GM23338 (cell line): ENCODE measurements around the gene SHISA3. TPM values are rescaled to one million over a fixed set of nuclear protein-coding genes. Genes with fewer than 3 reads are reported as not detected.

Experiments
- ATAC-seq: fragments of 200-7000 bp; cut with Tn5 transposase; 3 replicates; pipeline ENCODE4 v1.9.1; 2020
- DNase-seq: peaks from one replicate; pipeline ENCODE4 v3.0.0-alpha.2; 2015; ENCODE audit warnings: low spot score
- H2AFZ ChIP-seq: fragments of 200-600 bp; sonication (generic); 2 replicates; pipeline ENCODE4 v1.8.0; 2016; ENCODE audit warnings: antibody characterized with exemption, mild to moderate bottlenecking, moderate library complexity
- H3F3A ChIP-seq: fragments of 200-600 bp; sonication (generic); replicated peaks from 2 replicates; pipeline ENCODE4 v1.8.0; 2017; ENCODE audit warnings: antibody characterized with exemption, mixed run types, low read depth
- H3K27ac ChIP-seq: fragments of 200-600 bp; sonication (generic); 2 replicates; pipeline ENCODE4 v1.6.1; 2016; ENCODE audit warnings: low read depth
- H3K27me3 ChIP-seq: fragments of 200-600 bp; sonication (generic); 2 replicates; pipeline ENCODE4 v1.8.0; 2016; ENCODE audit warnings: mild to moderate bottlenecking, mixed run types, moderate library complexity; ENCODE audit not compliant: insufficient read depth
- H3K36me3 ChIP-seq: fragments of 200-600 bp; sonication (generic); 2 replicates; pipeline ENCODE4 v1.8.0; 2016; ENCODE audit warnings: mild to moderate bottlenecking; ENCODE audit not compliant: insufficient read depth
- H3K4me1 ChIP-seq: fragments of 200-600 bp; sonication (generic); 2 replicates; pipeline ENCODE4 v1.8.0; 2016; ENCODE audit warnings: mild to moderate bottlenecking, moderate library complexity; ENCODE audit not compliant: insufficient read depth
- H3K4me2 ChIP-seq: fragments of 200-600 bp; sonication (generic); 2 replicates; pipeline ENCODE4 v1.7.1; 2017; ENCODE audit warnings: mixed run types
- H3K4me3 ChIP-seq: fragments of 200-600 bp; sonication (generic); 2 replicates; pipeline ENCODE4 v1.6.1; 2016; ENCODE audit warnings: mixed run types
- H3K79me2 ChIP-seq: fragments of 200-600 bp; sonication (generic); replicated peaks from 2 replicates; pipeline ENCODE4 v1.8.0; 2017; ENCODE audit warnings: mild to moderate bottlenecking; ENCODE audit not compliant: insufficient read depth
- H3K9me2 ChIP-seq: fragments of 200-600 bp; sonication (generic); 2 replicates; pipeline ENCODE4 v1.8.0; 2017; ENCODE audit not compliant: insufficient read depth
- H4K20me1 ChIP-seq: fragments of 200-600 bp; sonication (generic); replicated peaks from 2 replicates; pipeline ENCODE4 v1.8.0; 2017; ENCODE audit warnings: mild to moderate bottlenecking; ENCODE audit not compliant: insufficient read depth
- H3K27ac Mint-ChIP-seq: 2 replicates; pipeline ENCODE4 v1.8.0; 2020; ENCODE audit warnings: inconsistent platforms, mild to moderate bottlenecking, moderate library complexity, mixed read lengths
- H3K27me3 Mint-ChIP-seq: 3 replicates; pipeline ENCODE4 v1.8.0; 2022; ENCODE audit warnings: low read depth, mild to moderate bottlenecking, moderate library complexity, mixed read lengths, inconsistent platforms; ENCODE audit not compliant: insufficient read depth, poor library complexity
- H3K36me3 Mint-ChIP-seq: 3 replicates; pipeline ENCODE4 v1.8.0; 2021; ENCODE audit warnings: low read depth, mild to moderate bottlenecking, inconsistent platforms, moderate library complexity, mixed read lengths
- H3K4me1 Mint-ChIP-seq: 3 replicates; pipeline ENCODE4 v1.8.0; 2020; ENCODE audit warnings: mild to moderate bottlenecking, inconsistent platforms, mixed read lengths
- H3K4me3 Mint-ChIP-seq: 3 replicates; pipeline ENCODE4 v1.8.0; 2021; ENCODE audit warnings: moderate library complexity, mild to moderate bottlenecking, inconsistent platforms, mixed read lengths
- H3K9me3 Mint-ChIP-seq: 3 replicates; pipeline ENCODE4 v1.8.0; 2020; ENCODE audit warnings: moderate library complexity, mild to moderate bottlenecking, inconsistent platforms, mixed read lengths
- CREB1 ChIP-seq: fragments of 250-450 bp; sonication (Bioruptor Pico); IDR thresholded peaks from 2 replicates; pipeline ENCODE4 v1.5.0; 2020; ENCODE audit warnings: low read depth, mild to moderate bottlenecking, moderate library complexity
- EZH2 ChIP-seq: fragments of 200-600 bp; sonication (generic); IDR thresholded peaks from one replicate; pipeline ENCODE4 v1.8.0; 2017; ENCODE audit warnings: antibody characterized with exemption, mild to moderate bottlenecking, low read depth; ENCODE audit not compliant: unreplicated experiment
- EZH2phosphoT487 ChIP-seq: fragments of 200-600 bp; sonication (generic); IDR thresholded peaks from one replicate; pipeline ENCODE4 v1.8.1; 2018; ENCODE audit warnings: antibody characterized with exemption; ENCODE audit not compliant: unreplicated experiment
- JUNB ChIP-seq: IDR thresholded peaks from one replicate; pipeline ENCODE4 v1.6.1; 2016; ENCODE audit warnings: antibody characterized with exemption; ENCODE audit not compliant: unreplicated experiment
- NANOG ChIP-seq: IDR thresholded peaks from 2 replicates; pipeline ENCODE4 v1.6.1; 2016; ENCODE audit warnings: antibody characterized with exemption, borderline replicate concordance
- POLR2AphosphoS5 ChIP-seq: IDR thresholded peaks from 2 replicates; pipeline ENCODE4 v1.6.1; 2016; ENCODE audit warnings: antibody characterized with exemption, low read depth
- ZNF331 ChIP-seq: fragments of 250-450 bp; sonication (Bioruptor Pico); IDR thresholded peaks from 2 replicates; pipeline ENCODE4 v1.5.0; 2020; ENCODE audit warnings: low read depth, mild to moderate bottlenecking, moderate library complexity
- polyA plus RNA-seq: library from polyadenylated mRNA; unstranded; fragments of >200 nt; fragmentation: Nextera tagmentation; extraction: Ambion mirVana; gene quantifications from 2 replicates; pipeline ENCODE4 v1.2.1, GENCODE V29; 2016
- total RNA-seq: library from RNA; depleted of rRNA; stranded (reverse); fragments of >200 nt; shearing (Covaris generic); gene quantifications from 2 replicates; pipeline ENCODE4 v1.2.3, GENCODE V29; 2014
- TF ChIP-seq, protein P1 (sequence below), 2 experiments: fragments of 200-600 bp in 1 of 2; sonication (generic) in 1 of 2; conservative IDR thresholded peaks; 2 replicates each; pipeline versions ENCODE4 v1.5.1 to v1.6.1; 2016 to 2017; ENCODE audit warnings: antibody characterized with exemption in 2 of 2, low read depth in 2 of 2, mild to moderate bottlenecking in 2 of 2, moderate library complexity in 1 of 2
- TF ChIP-seq, protein P2 (sequence below): IDR thresholded peaks from 2 replicates; pipeline ENCODE4 v1.6.1; 2016; ENCODE audit warnings: antibody characterized with exemption
- TF ChIP-seq, protein P3 (sequence below): IDR thresholded peaks from one replicate; pipeline ENCODE4 v1.6.1; 2018; ENCODE audit warnings: antibody characterized with exemption; ENCODE audit not compliant: unreplicated experiment

SHISA3 gene
- total and polyA plus RNA-seq, 2 experiments from 2014 or later = 4.4 to 5.0 TPM

DNA sequence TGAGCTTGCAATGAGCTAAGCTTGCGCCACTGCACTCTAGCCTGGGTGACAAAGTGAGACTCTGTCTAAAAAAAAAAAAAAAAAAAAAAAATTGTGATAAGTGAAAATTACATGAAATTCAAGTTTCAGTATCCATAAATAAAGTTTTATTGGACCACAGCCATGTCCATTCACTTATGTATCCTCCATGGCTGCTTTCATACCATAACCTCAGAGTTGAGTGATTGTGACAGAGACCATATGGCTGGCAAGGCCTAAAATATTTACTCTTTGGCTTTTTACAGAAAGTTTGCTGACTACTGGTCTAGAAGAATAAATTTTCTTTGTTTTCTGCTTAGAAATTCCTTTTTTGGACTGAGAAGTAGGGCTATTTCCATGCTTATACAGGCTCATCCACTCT lies 11.8 kb upstream of the SHISA3 start:
- Histone ChIP-seq H3F3A (no peaks in the 10 kb centered on the region), H4K20me1 (no peaks in the 10 kb centered on the region), H3K27me3 (no peaks in the 10 kb centered on the region), H3K27ac (no peak overlapping the region), H3K4me3 (no peak overlapping the region), H3K4me1 (peaks cover 6% of the 10 kb centered on the region; the same call in 1 of the 2 replicates), H3K9me2 (no peaks in the 10 kb centered on the region; the same call in 1 of the 2 replicates), H2AFZ (no peak overlapping the region), H3K4me2 (no peak overlapping the region), H3K79me2 (no peaks in the 10 kb centered on the region), H3K36me3 (no peaks in the 10 kb centered on the region)
- TF ChIP-seq ZNF331 (CRISPR knock-in tag) (no peak), NANOG (no peak), POLR2AphosphoS5 (no peak), EZH2phosphoT487 (no peak)
- Mint-ChIP-seq H3K4me1 (peaks cover 4% of the 10 kb centered on the region), H3K9me3 (no peaks in the 10 kb centered on the region), H3K4me3 (no peak overlapping the region), H3K27ac (no peak overlapping the region), H3K27me3 (peaks cover 11% of the 10 kb centered on the region), H3K36me3 (no peaks in the 10 kb centered on the region)
- no peak for DNase-seq
- no peak for ATAC-seq

DNA sequence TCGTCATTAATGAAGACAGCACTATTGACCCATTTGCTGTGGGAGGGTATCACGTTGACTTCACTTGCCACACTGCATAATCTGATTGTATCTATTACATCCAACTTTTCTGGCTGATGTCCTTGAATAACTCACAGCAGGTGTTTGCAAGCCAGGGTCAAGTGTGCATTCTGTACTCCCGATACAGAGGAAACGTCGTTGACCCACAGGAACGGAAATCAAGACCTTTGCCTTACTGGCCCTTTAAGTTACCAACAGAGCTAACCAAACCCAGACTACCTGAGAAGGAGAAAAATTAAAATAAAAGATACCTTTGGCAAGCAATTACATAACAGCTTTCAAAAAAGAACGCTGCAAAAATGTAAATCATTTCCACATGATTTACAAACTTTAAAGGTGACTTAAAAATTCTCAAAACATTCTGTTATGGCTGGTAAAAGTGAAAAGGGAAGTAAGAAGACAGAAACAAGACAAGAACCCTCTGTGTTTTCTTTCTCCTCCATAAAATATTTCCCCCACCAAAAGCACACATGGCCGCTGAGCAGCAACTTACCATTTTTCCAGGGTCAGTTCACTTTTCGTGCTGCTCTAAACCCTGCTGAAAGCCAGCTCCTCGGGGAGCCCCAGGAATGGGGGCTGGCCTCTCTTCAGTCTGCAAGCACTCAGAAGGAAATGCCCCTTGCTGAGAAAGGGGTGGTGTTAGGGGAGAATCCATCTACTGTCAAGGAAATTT lies 6.5 kb upstream of the SHISA3 start:
- Mint-ChIP-seq H3K27me3 (peaks cover 27% of the 10 kb centered on the region), H3K27ac (no peak overlapping the region), H3K4me1 (peaks cover 37% of the 10 kb centered on the region), H3K9me3 (no peaks in the 10 kb centered on the region), H3K36me3 (no peaks in the 10 kb centered on the region), H3K4me3 (no peak overlapping the region)
- 0 out of 2 replicates have a peak overlapping the region, but pooled peaks have one; percentile 43 for H2AFZ ChIP-seq
- no peaks in the 10 kb centered on the region for H3K9me2 ChIP-seq
- H4K20me1 ChIP-seq = no peaks in the 10 kb centered on the region
- peak; percentile 85 for ATAC-seq
- H3K36me3 ChIP-seq = no peaks in the 10 kb centered on the region
- peaks cover 14% of the 10 kb centered on the region for H3K27me3 ChIP-seq
- H3K4me2 ChIP-seq = peak overlapping the region; percentile 11; the same call in 1 of the 2 replicates
- H3K4me1 ChIP-seq = peaks cover 15% of the 10 kb centered on the region
- no peak overlapping the region for H3K4me3 ChIP-seq
- H3K79me2 ChIP-seq = no peaks in the 10 kb centered on the region
- no peaks in the 10 kb centered on the region for H3F3A ChIP-seq
- DNase-seq = no peak
- no peak overlapping the region for H3K27ac ChIP-seq
- TF ChIP-seq EZH2 (no peak), CREB1 (CRISPR knock-in tag) (no peak), EZH2phosphoT487 (no peak), NANOG (no peak), ZNF331 (CRISPR knock-in tag) (no peak), JUNB (no peak)
- TF ChIP-seq, protein P1, sequence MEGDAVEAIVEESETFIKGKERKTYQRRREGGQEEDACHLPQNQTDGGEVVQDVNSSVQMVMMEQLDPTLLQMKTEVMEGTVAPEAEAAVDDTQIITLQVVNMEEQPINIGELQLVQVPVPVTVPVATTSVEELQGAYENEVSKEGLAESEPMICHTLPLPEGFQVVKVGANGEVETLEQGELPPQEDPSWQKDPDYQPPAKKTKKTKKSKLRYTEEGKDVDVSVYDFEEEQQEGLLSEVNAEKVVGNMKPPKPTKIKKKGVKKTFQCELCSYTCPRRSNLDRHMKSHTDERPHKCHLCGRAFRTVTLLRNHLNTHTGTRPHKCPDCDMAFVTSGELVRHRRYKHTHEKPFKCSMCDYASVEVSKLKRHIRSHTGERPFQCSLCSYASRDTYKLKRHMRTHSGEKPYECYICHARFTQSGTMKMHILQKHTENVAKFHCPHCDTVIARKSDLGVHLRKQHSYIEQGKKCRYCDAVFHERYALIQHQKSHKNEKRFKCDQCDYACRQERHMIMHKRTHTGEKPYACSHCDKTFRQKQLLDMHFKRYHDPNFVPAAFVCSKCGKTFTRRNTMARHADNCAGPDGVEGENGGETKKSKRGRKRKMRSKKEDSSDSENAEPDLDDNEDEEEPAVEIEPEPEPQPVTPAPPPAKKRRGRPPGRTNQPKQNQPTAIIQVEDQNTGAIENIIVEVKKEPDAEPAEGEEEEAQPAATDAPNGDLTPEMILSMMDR (conservative IDR thresholded peaks at IDR 0.05; ENCODE audit: low read depth in 2 of 2) = no peak
- TF ChIP-seq, protein P2, sequence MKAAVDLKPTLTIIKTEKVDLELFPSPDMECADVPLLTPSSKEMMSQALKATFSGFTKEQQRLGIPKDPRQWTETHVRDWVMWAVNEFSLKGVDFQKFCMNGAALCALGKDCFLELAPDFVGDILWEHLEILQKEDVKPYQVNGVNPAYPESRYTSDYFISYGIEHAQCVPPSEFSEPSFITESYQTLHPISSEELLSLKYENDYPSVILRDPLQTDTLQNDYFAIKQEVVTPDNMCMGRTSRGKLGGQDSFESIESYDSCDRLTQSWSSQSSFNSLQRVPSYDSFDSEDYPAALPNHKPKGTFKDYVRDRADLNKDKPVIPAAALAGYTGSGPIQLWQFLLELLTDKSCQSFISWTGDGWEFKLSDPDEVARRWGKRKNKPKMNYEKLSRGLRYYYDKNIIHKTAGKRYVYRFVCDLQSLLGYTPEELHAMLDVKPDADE = no peak
- TF ChIP-seq, protein P3, sequence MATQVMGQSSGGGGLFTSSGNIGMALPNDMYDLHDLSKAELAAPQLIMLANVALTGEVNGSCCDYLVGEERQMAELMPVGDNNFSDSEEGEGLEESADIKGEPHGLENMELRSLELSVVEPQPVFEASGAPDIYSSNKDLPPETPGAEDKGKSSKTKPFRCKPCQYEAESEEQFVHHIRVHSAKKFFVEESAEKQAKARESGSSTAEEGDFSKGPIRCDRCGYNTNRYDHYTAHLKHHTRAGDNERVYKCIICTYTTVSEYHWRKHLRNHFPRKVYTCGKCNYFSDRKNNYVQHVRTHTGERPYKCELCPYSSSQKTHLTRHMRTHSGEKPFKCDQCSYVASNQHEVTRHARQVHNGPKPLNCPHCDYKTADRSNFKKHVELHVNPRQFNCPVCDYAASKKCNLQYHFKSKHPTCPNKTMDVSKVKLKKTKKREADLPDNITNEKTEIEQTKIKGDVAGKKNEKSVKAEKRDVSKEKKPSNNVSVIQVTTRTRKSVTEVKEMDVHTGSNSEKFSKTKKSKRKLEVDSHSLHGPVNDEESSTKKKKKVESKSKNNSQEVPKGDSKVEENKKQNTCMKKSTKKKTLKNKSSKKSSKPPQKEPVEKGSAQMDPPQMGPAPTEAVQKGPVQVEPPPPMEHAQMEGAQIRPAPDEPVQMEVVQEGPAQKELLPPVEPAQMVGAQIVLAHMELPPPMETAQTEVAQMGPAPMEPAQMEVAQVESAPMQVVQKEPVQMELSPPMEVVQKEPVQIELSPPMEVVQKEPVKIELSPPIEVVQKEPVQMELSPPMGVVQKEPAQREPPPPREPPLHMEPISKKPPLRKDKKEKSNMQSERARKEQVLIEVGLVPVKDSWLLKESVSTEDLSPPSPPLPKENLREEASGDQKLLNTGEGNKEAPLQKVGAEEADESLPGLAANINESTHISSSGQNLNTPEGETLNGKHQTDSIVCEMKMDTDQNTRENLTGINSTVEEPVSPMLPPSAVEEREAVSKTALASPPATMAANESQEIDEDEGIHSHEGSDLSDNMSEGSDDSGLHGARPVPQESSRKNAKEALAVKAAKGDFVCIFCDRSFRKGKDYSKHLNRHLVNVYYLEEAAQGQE = no peak
